Endodermal cell (in vitro differentiated cells): Measurements from ENCODE around the gene NUDT19. TPM values are rescaled to one million over a fixed set of nuclear protein-coding genes. Genes with fewer than 3 reads are reported as not detected.
A peak's percentile ranks its signal among the peaks of the same experiment; 100 is the strongest.
"Not testable (repeated sequence)": the region's sequence is repeated elsewhere in the genome, so short reads cannot be mapped to it uniquely, and the experiment has no call there.

Source experiments
- DNase-seq: peaks from one replicate; pipeline ENCODE4 v3.0.0-alpha.2; 2017
- H3K27ac ChIP-seq: 2 replicates; pipeline ENCODE4 v1.5.1; 2013; ENCODE audit warnings: mild to moderate bottlenecking, low read depth, low read length, moderate library complexity
- H3K27me3 ChIP-seq: 2 replicates; pipeline ENCODE4 v1.6.1; 2013; ENCODE audit warnings: mild to moderate bottlenecking, low read length, moderate library complexity; ENCODE audit not compliant: insufficient read depth, control insufficient read depth, poor library complexity, severe bottlenecking
- H3K36me3 ChIP-seq: 2 replicates; pipeline ENCODE4 v1.7.0; 2013; ENCODE audit warnings: mild to moderate bottlenecking, low read length, moderate library complexity; ENCODE audit not compliant: control insufficient read depth, insufficient read depth
- H3K4me1 ChIP-seq: one replicate; pipeline ENCODE4 v1.7.0; 2013; ENCODE audit warnings: low read length; ENCODE audit not compliant: control insufficient read depth, insufficient read depth
- H3K4me3 ChIP-seq: 2 replicates; pipeline ENCODE4 v1.5.1; 2013; ENCODE audit warnings: mild to moderate bottlenecking, low read length, moderate library complexity
- H3K9ac ChIP-seq: 2 replicates; pipeline ENCODE4 v1.6.1; 2013; ENCODE audit warnings: mild to moderate bottlenecking, low read length, moderate library complexity; ENCODE audit not compliant: poor library complexity, severe bottlenecking; ENCODE audit errors: extremely low read depth
- H3K9me3 ChIP-seq: 2 replicates; pipeline ENCODE4 v1.6.1; 2013; ENCODE audit warnings: mild to moderate bottlenecking, low read length, moderate library complexity; ENCODE audit not compliant: control insufficient read depth
- H3K27ac Mint-ChIP-seq: 2 replicates; pipeline ENCODE4 v1.8.0; 2020; ENCODE audit warnings: mixed read lengths
- H3K27me3 Mint-ChIP-seq: 2 replicates; pipeline ENCODE4 v1.8.0; 2021; ENCODE audit warnings: mild to moderate bottlenecking, mixed read lengths; ENCODE audit not compliant: insufficient read depth
- H3K36me3 Mint-ChIP-seq: 2 replicates; pipeline ENCODE4 v1.8.0; 2020; ENCODE audit warnings: low read depth, mixed read lengths
- H3K4me1 Mint-ChIP-seq: 2 replicates; pipeline ENCODE4 v1.8.0; 2020; ENCODE audit warnings: mixed read lengths
- H3K4me3 Mint-ChIP-seq: 2 replicates; pipeline ENCODE4 v1.8.0; 2020; ENCODE audit warnings: mild to moderate bottlenecking, moderate library complexity, mixed read lengths
- H3K9me3 Mint-ChIP-seq: 2 replicates; pipeline ENCODE4 v1.8.0; 2020; ENCODE audit warnings: mild to moderate bottlenecking, mixed read lengths
- CTCF ChIP-seq: fragments of 200-600 bp; sonication (generic); conservative IDR thresholded peaks from 2 replicates; pipeline ENCODE4 v1.5.0; 2021; ENCODE audit warnings: antibody characterized with exemption, mild to moderate bottlenecking
- WGBS, 2 experiments: methylation state at CpG; one replicate each; pipeline versions ENCODE4 v1.1.5 to v1.1.7; 2013; ENCODE audit warnings: missing lambda C conversion rate in 2 of 2, mixed read lengths in 1 of 2; ENCODE audit not compliant: insufficient coverage in 1 of 2, insufficient read length in 1 of 2; 5-methylcytosine and 5-hydroxymethylcytosine counted together
- total RNA-seq, 2 donors: library from RNA; stranded (reverse); fragmentation: NEBNext Ultra II Directional in 1 of 2; extraction: Animal tissue kit (Norgen Biotek cat#: 25700) in 1 of 2; gene quantifications; 2 replicates in 1 of 2; 3 replicates in 1 of 2; pipeline ENCODE4 v1.2.1, GENCODE V29; 2021

NUDT19 gene
- total RNA-seq, 2 donors from 2014 or later = 5.8 to 6.8 TPM

- peaks cover 4% of the 10 kb centered on the region for H3K4me1 Mint-ChIP-seq
- no peak overlapping the region for H3K4me3 ChIP-seq
- no peak overlapping the region for H3K27ac ChIP-seq
- no peak overlapping the region for H3K9ac ChIP-seq
- H3K27ac Mint-ChIP-seq = peak overlapping the region; percentile 52
- WGBS, 2 experiments = 58 to 62% methylated on average over 6 to 8 of the region's 8 CpGs
- H3K36me3 Mint-ChIP-seq = peaks cover 51% of the 10 kb centered on the region
- peaks cover 42% of the 10 kb centered on the region for H3K36me3 ChIP-seq
- H3K9me3 Mint-ChIP-seq = no peaks in the 10 kb centered on the region
- peak; percentile 91 for DNase-seq
- no peak overlapping the region for H3K4me3 Mint-ChIP-seq
- peak; percentile 44 for TF ChIP-seq CTCF
- H3K4me1 ChIP-seq = no peaks in the 10 kb centered on the region
- no peaks in the 10 kb centered on the region for H3K9me3 ChIP-seq
- H3K27me3 ChIP-seq = no peaks in the 10 kb centered on the region
- no peaks in the 10 kb centered on the region for H3K27me3 Mint-ChIP-seq
Measured at GRCh38 chr19:32651729-32652140, 39.9 kb upstream of the NUDT19 start.

- H3K9ac ChIP-seq, H3K4me3 Mint-ChIP-seq, H3K27me3 Mint-ChIP-seq, H3K4me3 ChIP-seq, H3K4me1 ChIP-seq, H3K27ac Mint-ChIP-seq, DNase-seq, H3K27me3 ChIP-seq, H3K9me3 ChIP-seq, H3K9me3 Mint-ChIP-seq, H3K4me1 Mint-ChIP-seq, H3K27ac ChIP-seq: not testable (repeated sequence)
- 91 to 94% methylated on average over 10 to 13 of the region's 13 CpGs for WGBS, 2 experiments
- H3K36me3 Mint-ChIP-seq = peaks cover 45% of the 10 kb centered on the region
- peaks cover 38% of the 10 kb centered on the region for H3K36me3 ChIP-seq
Measured at GRCh38 chr19:32652331-32652730, 39.3 kb upstream of the NUDT19 start.

GRCh38 chr19:32652894-32653598 is 38.6 kb upstream of the NUDT19 start:
- Histone ChIP-seq H3K9ac (no peak overlapping the region), H3K36me3 (peaks cover 34% of the 10 kb centered on the region), H3K27me3 (no peaks in the 10 kb centered on the region), H3K4me1 (no peaks in the 10 kb centered on the region), H3K27ac (no peak overlapping the region), H3K9me3 (no peaks in the 10 kb centered on the region), H3K4me3 (no peak overlapping the region)
- Mint-ChIP-seq H3K4me3 (no peak overlapping the region), H3K27me3 (no peaks in the 10 kb centered on the region), H3K9me3 (no peaks in the 10 kb centered on the region), H3K27ac (peak overlapping the region; percentile 21), H3K36me3 (peaks cover 43% of the 10 kb centered on the region), H3K4me1 (peaks cover 4% of the 10 kb centered on the region)
- no peak for DNase-seq
- TF ChIP-seq CTCF = no peak
- WGBS, 2 experiments = 93% methylated on average over 9 to 12 of the region's 12 CpGs

DNA sequence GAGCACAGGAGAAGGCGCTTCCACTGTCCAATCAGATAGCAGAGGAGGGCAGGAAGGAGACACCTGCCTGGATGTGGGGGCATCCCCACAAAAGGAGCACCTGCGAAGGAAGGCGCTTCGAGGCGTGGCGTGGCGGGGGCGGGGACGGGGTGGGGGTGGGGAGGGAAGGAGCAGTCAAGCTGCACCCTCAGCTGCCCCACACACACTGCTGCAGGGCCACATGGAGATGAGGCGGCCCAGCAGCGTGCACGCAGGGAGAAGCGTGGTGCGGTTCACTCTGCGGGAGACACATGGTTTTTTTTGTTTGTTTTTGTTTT is 38.1 kb upstream of the NUDT19 start:
- Histone ChIP-seq H3K9me3 (no peaks in the 10 kb centered on the region), H3K4me3 (no peak overlapping the region), H3K36me3 (peaks cover 35% of the 10 kb centered on the region), H3K4me1 (no peaks in the 10 kb centered on the region), H3K27ac (no peak overlapping the region), H3K27me3 (no peaks in the 10 kb centered on the region), H3K9ac (no peak overlapping the region)
- Mint-ChIP-seq H3K27me3 (no peaks in the 10 kb centered on the region), H3K27ac (no peak overlapping the region), H3K36me3 (peaks cover 40% of the 10 kb centered on the region), H3K4me3 (no peak overlapping the region), H3K9me3 (no peaks in the 10 kb centered on the region), H3K4me1 (peaks cover 4% of the 10 kb centered on the region)
- DNase-seq = no peak
- no peak for TF ChIP-seq CTCF
- WGBS, 2 experiments = 86 to 92% methylated on average over 5 to 13 of the region's 15 CpGs

GRCh38 chr19:32656379-32656778 is 35.2 kb upstream of the NUDT19 start:
- H3K36me3 Mint-ChIP-seq = peaks cover 25% of the 10 kb centered on the region
- not testable (repeated sequence) for H3K27ac Mint-ChIP-seq, DNase-seq, H3K4me1 ChIP-seq, H3K4me3 ChIP-seq, H3K27me3 ChIP-seq, H3K27me3 Mint-ChIP-seq, H3K9me3 Mint-ChIP-seq, H3K4me3 Mint-ChIP-seq, H3K4me1 Mint-ChIP-seq, H3K9me3 ChIP-seq, H3K9ac ChIP-seq, H3K27ac ChIP-seq
- WGBS, 2 experiments = 82 to 97% methylated on average over 3 to 8 of the region's 8 CpGs
- H3K36me3 ChIP-seq = peaks cover 31% of the 10 kb centered on the region
